HFF-Myc (cell line): ENCODE measurements around the gene PLK3.
"Not testable (repeated sequence)": the region's sequence is repeated elsewhere in the genome, so short reads cannot be mapped to it uniquely, and the experiment has no call there.

Experiments used
- DNase-seq: peaks from one replicate; pipeline ENCODE4 v3.0.0-alpha.2; 2011; ENCODE audit warnings: low read depth; ENCODE audit errors: extremely low read depth
- H3K4me3 ChIP-seq: replicated peaks from 2 replicates; pipeline ENCODE4 v1.5.1; 2011; ENCODE audit warnings: low read depth, mild to moderate bottlenecking, control low read depth, low read length
- TF ChIP-seq, protein P1 (sequence below): IDR thresholded peaks from 2 replicates; pipeline ENCODE4 v1.5.1; 2012; ENCODE audit warnings: mild to moderate bottlenecking, low read depth, low read length, control low read depth; ENCODE audit errors: missing control alignments

Gene PLK3

GRCh38 chr1:44788120-44788860 lies 11.9 kb upstream of the PLK3 start, which contains the start of gene BEST4:
Gene BEST4 (minus strand): TSS chr1:44788170. CDS start chr1:44787705, 465 bp downstream.
- DNase-seq, result no peak
- TF ChIP-seq, protein P1, sequence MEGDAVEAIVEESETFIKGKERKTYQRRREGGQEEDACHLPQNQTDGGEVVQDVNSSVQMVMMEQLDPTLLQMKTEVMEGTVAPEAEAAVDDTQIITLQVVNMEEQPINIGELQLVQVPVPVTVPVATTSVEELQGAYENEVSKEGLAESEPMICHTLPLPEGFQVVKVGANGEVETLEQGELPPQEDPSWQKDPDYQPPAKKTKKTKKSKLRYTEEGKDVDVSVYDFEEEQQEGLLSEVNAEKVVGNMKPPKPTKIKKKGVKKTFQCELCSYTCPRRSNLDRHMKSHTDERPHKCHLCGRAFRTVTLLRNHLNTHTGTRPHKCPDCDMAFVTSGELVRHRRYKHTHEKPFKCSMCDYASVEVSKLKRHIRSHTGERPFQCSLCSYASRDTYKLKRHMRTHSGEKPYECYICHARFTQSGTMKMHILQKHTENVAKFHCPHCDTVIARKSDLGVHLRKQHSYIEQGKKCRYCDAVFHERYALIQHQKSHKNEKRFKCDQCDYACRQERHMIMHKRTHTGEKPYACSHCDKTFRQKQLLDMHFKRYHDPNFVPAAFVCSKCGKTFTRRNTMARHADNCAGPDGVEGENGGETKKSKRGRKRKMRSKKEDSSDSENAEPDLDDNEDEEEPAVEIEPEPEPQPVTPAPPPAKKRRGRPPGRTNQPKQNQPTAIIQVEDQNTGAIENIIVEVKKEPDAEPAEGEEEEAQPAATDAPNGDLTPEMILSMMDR, result no peak

GRCh38 chr1:44790968-44791801 lies 9.0 kb upstream of the PLK3 start:
- H3K4me3 ChIP-seq, result no peak overlapping the region
- no peak for DNase-seq
- TF ChIP-seq, protein P1, result no peak

More at GRCh38 chr1:44788120-44788860, 11.9 kb upstream of the PLK3 start, which contains the start of gene BEST4:
- H3K4me3 ChIP-seq, result no peak within 1 kb of the TSS

DNA sequence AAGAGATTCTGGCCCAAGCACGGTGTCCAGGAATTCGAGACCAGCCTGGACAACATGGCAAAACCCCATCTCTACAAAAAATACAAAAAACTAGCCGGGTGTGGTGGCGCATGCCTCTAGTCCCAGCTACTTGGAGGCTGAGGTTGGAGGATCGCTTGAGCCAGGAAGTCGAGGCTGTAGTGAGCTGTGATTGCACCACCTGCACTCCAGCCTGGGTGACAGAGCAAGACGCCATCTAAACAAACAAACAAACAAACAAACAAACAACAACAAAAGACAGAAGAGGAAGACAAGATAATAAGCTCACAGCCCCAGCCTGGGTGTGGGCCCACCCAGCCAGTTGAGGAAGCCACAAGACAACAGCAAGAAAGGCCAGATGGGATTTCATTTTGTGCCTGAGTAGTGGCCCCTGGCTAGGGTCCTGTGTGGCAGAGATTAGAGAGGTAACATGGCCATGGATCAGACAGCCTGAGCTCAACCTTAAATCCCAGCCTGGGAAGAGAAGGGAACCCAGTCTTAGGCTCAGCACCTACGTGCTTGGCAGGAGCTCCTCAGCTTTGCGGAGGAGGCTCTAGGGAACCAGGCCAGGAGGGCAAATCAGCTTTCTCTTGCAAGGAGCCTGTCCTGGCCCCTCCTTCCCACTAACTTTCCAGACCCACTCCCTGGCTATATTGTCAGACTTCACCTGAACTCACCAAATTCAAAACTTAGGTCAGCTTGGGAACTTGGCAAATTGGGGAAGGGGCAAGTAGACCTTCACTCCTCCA lies 7.3 kb upstream of the PLK3 start:
- no peak for DNase-seq
- TF ChIP-seq, protein P1, result no peak
- H3K4me3 ChIP-seq, result no peak overlapping the region

DNA sequence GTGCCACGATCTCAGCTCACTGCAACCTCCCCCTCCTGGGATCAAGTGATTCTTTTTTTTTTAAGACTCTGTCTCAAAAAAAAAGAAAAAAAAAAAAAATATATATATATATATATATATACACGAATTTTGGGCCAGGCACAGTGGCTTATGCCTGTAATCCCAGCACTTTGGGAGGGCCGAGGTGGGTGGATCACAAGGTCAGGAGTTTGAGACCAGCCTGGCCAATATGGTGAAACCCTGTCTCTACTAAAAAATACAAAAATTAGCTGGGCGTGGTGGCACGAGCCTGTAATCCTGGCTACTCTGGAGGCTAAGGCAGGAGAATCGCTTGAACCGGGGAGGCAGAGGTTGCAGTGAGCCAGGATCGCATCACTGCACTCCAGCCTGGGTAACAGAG lies 2.3 kb upstream of the PLK3 start:
- not testable (repeated sequence) for H3K4me3 ChIP-seq, DNase-seq

- TF ChIP-seq, protein P1, result no peak
- H3K4me3 ChIP-seq, result no peak overlapping the region
- DNase-seq, result no peak
These were observed 1.5 kb upstream of the PLK3 start for GRCh38 chr1:44798481-44799365.

DNA sequence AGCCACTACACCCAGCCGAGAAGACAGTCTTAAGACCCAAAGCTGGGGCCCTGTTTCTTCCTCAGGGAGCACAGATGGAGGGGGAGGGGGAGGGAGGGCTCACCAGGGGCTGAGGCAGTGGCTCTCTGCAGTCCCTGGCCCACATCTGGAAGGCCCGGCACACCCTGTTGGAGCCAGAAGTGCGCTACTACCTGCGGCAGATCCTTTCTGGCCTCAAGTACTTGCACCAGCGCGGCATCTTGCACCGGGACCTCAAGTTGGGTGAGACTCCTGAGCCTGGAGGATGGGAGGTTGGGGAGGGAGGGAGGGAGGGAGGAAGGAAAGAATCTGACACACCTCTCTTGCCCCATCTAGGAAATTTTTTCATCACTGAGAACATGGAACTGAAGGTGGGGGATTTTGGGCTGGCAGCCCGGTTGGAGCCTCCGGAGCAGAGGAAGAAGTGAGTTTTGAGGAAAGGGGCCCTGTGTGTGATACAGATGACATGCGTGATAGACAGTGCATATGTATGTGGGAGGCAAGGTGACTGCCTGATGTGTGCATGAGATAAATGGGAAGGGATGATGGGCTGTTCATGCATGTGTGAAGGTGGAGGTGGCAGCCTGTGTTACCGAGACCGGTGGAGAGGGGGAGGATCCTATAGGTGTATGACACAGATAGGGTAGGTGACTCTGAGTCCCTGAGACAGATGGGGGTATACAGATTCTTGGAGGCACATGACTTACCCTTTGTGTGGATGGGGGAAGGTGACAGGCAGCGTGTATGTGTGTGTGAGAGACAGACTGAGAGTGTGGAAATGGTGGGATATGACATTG lies 1.5 kb downstream of the PLK3 start:
- DNase-seq, result no peak
- TF ChIP-seq, protein P1, result no peak
- peak overlapping the region; percentile 94 for H3K4me3 ChIP-seq
